ENCODE measurements around the gene CD180.
A peak's percentile ranks its signal among the peaks of the same experiment; 100 is the strongest.

CD180 gene

GRCh38 chr5:67196537-67197059 is at the start of gene CD180:
Gene CD180, minus strand, starts transcription at chr5:67196799. Its CDS starts 158 bp downstream, at chr5:67196641.
- no peak for DNase-seq

GRCh38 chr5:67246108-67246507 is 49.5 kb upstream of the CD180 start:
- DNase-seq: no peak

- DNase-seq: no peak
These were observed 48.8 kb upstream of the CD180 start for GRCh38 chr5:67245259-67245846.

- no peak for DNase-seq
These were observed 47.8 kb upstream of the CD180 start for GRCh38 chr5:67244345-67244793.

GRCh38 chr5:67243944-67244343 is 47.3 kb upstream of the CD180 start:
- DNase-seq: no peak

GRCh38 chr5:67243349-67243748 is 46.8 kb upstream of the CD180 start:
- no peak for DNase-seq

GRCh38 chr5:67241326-67241725 is 44.7 kb upstream of the CD180 start:
- DNase-seq: no peak

GRCh38 chr5:67240846-67241245 is 44.2 kb upstream of the CD180 start:
- no peak for DNase-seq

- DNase-seq: no peak
These were observed 43.5 kb upstream of the CD180 start for GRCh38 chr5:67240065-67240464.

- no peak for DNase-seq
These were observed 41.6 kb upstream of the CD180 start for GRCh38 chr5:67238191-67238590.

- no peak for DNase-seq
These were observed 39.0 kb upstream of the CD180 start for GRCh38 chr5:67235399-67236110.

- DNase-seq: no peak
These were observed 38.1 kb upstream of the CD180 start for GRCh38 chr5:67234671-67235176.

- no peak for DNase-seq
These were observed 36.5 kb upstream of the CD180 start for GRCh38 chr5:67233075-67233474.

- DNase-seq: no peak
These were observed 26.6 kb upstream of the CD180 start for GRCh38 chr5:67223211-67223610.

GRCh38 chr5:67222243-67223025 is 25.8 kb upstream of the CD180 start:
- no peak for DNase-seq

- DNase-seq: peak; percentile 68
These were observed 25.1 kb upstream of the CD180 start for GRCh38 chr5:67221487-67222242.

GRCh38 chr5:67216564-67216963 is 20.0 kb upstream of the CD180 start:
- DNase-seq: no peak

- peak; percentile 79 for DNase-seq
These were observed 19.2 kb upstream of the CD180 start for GRCh38 chr5:67215519-67216471.

GRCh38 chr5:67214707-67215447 is 18.3 kb upstream of the CD180 start:
- no peak for DNase-seq

GRCh38 chr5:67214036-67214435 is 17.4 kb upstream of the CD180 start:
- no peak for DNase-seq

GRCh38 chr5:67211926-67212325 is 15.3 kb upstream of the CD180 start:
- DNase-seq: no peak

Data from activated CD8-positive, alpha-beta memory T cell treated with anti-CD3 and anti-CD28 coated beads, Interleukin-2, amount 50 U/mL, for 48 hours (primary cell).